ENCODE measurements around the gene EMC10. TPM values are rescaled to one million over a fixed set of nuclear protein-coding genes. Genes with fewer than 3 reads are reported as not detected.

Gene EMC10
- total RNA-seq (2021) (99.2 and 108 TPM in 2 replicates), Bru-seq, nascent RNA (percentile 58 among the genes with signal in this experiment), BruChase-seq, experiment 1, labeled RNA remaining after a 2-hour chase (percentile 64 among the genes with signal in this experiment), BruChase-seq, experiment 2, labeled RNA remaining after a 6-hour chase (percentile 82 among the genes with signal in this experiment)
- long read RNA-seq, full-length matches to known transcripts: 4 of 21 reads
- long read RNA-seq, partial matches to known transcripts: 1 of 21 reads
- long read RNA-seq, other reads (novel, unspliced or antisense): 16 of 21 reads

- Histone ChIP-seq H3K27ac (ENCODE audit: low read depth, low read length, poor library complexity, severe bottlenecking) (peak within 1 kb of the TSS; percentile 89), H3K36me3 (ENCODE audit: insufficient read depth, low read length, poor library complexity, severe bottlenecking) (peaks cover 32% of the 10 kb centered on the region), H3K9me3 (ENCODE audit: low read depth, low read length, poor library complexity, severe bottlenecking) (no peaks in the 10 kb centered on the region), H3K4me3 (ENCODE audit: low read depth, low read length, poor library complexity, severe bottlenecking) (peak within 1 kb of the TSS; percentile 89), H3K4me1 (ENCODE audit: insufficient read depth, low read length, poor library complexity, severe bottlenecking) (no peaks in the 10 kb centered on the region), H3K27me3 (replicated peaks; ENCODE audit: insufficient read depth, low read depth, low read length, poor library complexity) (no peaks in the 10 kb centered on the region)
- TF ChIP-seq EZH2 (IDR thresholded peaks at IDR 0.05; ENCODE audit: borderline replicate concordance, low read depth, low read length, poor library complexity, severe bottlenecking): no peak
- no peak for TF ChIP-seq CTCF (conservative IDR thresholded peaks at IDR 0.05; ENCODE audit: low read depth, low read length)
- DNase-seq (ENCODE audit: low spot score): peak; percentile 95
- intact Hi-C loops (cut with micrococcal nuclease; ENCODE audit: unreplicated experiment): no loop called here
- no TSS peak for BruUV-seq (replicated peaks)
- ChIA-PET POLR2A (ENCODE audit: low non-redundant PET) (no interaction called here), CTCF (no interaction called here)
These were observed at the start of gene EMC10, which contains the start of gene GARIN5A for GRCh38 chr19:50476224-50476906. EMC10 (plus strand) TSS chr19:50476507; CDS start chr19:50476545, 38 bp downstream. GARIN5A (minus strand) TSS chr19:50476848; CDS start chr19:50476388, 460 bp downstream.

GRCh38 chr19:50427318-50427925 lies 48.9 kb upstream of the EMC10 start:
- TF ChIP-seq CTCF (conservative IDR thresholded peaks at IDR 0.05; ENCODE audit: low read depth, low read length) (no peak), EZH2 (IDR thresholded peaks at IDR 0.05; ENCODE audit: borderline replicate concordance, low read depth, low read length, poor library complexity, severe bottlenecking) (no peak)
- ChIA-PET CTCF (no interaction called here), POLR2A (ENCODE audit: low non-redundant PET) (no interaction called here)
- DNase-seq (ENCODE audit: low spot score): no peak
- Histone ChIP-seq H3K27me3 (replicated peaks; ENCODE audit: insufficient read depth, low read depth, low read length, poor library complexity) (no peaks in the 10 kb centered on the region), H3K9me3 (ENCODE audit: low read depth, low read length, poor library complexity, severe bottlenecking) (no peaks in the 10 kb centered on the region), H3K36me3 (ENCODE audit: insufficient read depth, low read length, poor library complexity, severe bottlenecking) (no peaks in the 10 kb centered on the region), H3K4me3 (ENCODE audit: low read depth, low read length, poor library complexity, severe bottlenecking) (peak overlapping the region; percentile 29), H3K4me1 (ENCODE audit: insufficient read depth, low read length, poor library complexity, severe bottlenecking) (peaks cover 15% of the 10 kb centered on the region), H3K27ac (ENCODE audit: low read depth, low read length, poor library complexity, severe bottlenecking) (no peak overlapping the region)
- no TSS peak for BruUV-seq (replicated peaks)
- intact Hi-C loops (cut with micrococcal nuclease; ENCODE audit: unreplicated experiment): no loop called here

GRCh38 chr19:50427997-50428425 lies 48.3 kb upstream of the EMC10 start:
- Histone ChIP-seq H3K36me3 (ENCODE audit: insufficient read depth, low read length, poor library complexity, severe bottlenecking) (no peaks in the 10 kb centered on the region), H3K27me3 (replicated peaks; ENCODE audit: insufficient read depth, low read depth, low read length, poor library complexity) (no peaks in the 10 kb centered on the region), H3K4me1 (ENCODE audit: insufficient read depth, low read length, poor library complexity, severe bottlenecking) (peaks cover 21% of the 10 kb centered on the region), H3K27ac (ENCODE audit: low read depth, low read length, poor library complexity, severe bottlenecking) (peak overlapping the region; percentile 31), H3K4me3 (ENCODE audit: low read depth, low read length, poor library complexity, severe bottlenecking) (peak overlapping the region; percentile 29), H3K9me3 (ENCODE audit: low read depth, low read length, poor library complexity, severe bottlenecking) (no peaks in the 10 kb centered on the region)
- BruUV-seq (replicated peaks): no TSS peak
- TF ChIP-seq EZH2 (IDR thresholded peaks at IDR 0.05; ENCODE audit: borderline replicate concordance, low read depth, low read length, poor library complexity, severe bottlenecking): no peak
- no peak for TF ChIP-seq CTCF (conservative IDR thresholded peaks at IDR 0.05; ENCODE audit: low read depth, low read length)
- intact Hi-C loops (cut with micrococcal nuclease; ENCODE audit: unreplicated experiment): no loop called here
- DNase-seq (ENCODE audit: low spot score): peak; percentile 75
- ChIA-PET POLR2A (ENCODE audit: low non-redundant PET) (no interaction called here), CTCF (no interaction called here)
